ENCODE data around the gene LHX1. TPM values are rescaled to one million over a fixed set of nuclear protein-coding genes. Genes with fewer than 3 reads are reported as not detected.

LHX1 gene
- total RNA-seq, 4 donors from 2014 or later, result not detected

- no peak for DNase-seq (ENCODE audit: low spot score in 2 of 2)
- 71% methylated on average over 7 of the region's 7 CpGs for WGBS
- Histone ChIP-seq H3K27ac (no peak overlapping the region), H3K9me3 (no peaks in the 10 kb centered on the region), H3K4me1 (peaks cover 12% of the 10 kb centered on the region), H3K36me3 (no peaks in the 10 kb centered on the region), H3K27me3 (peaks cover 62% of the 10 kb centered on the region), H3K4me3 (no peak overlapping the region)
- TF ChIP-seq CTCF (IDR thresholded peaks at IDR 0.05) (no peak), POLR2A (IDR thresholded peaks at IDR 0.05) (no peak), POLR2AphosphoS5 (IDR thresholded peaks at IDR 0.05) (no peak), EP300 (IDR thresholded peaks at IDR 0.05) (no peak)
These were observed 17.8 kb upstream of the LHX1 start for GRCh38 chr17:36919407-36919968.

GRCh38 chr17:36920032-36921005 is 17.0 kb upstream of the LHX1 start:
- Histone ChIP-seq H3K4me3 (no peak overlapping the region), H3K4me1 (peaks cover 12% of the 10 kb centered on the region), H3K27ac (no peak overlapping the region), H3K27me3 (peaks cover 69% of the 10 kb centered on the region), H3K36me3 (no peaks in the 10 kb centered on the region), H3K9me3 (no peaks in the 10 kb centered on the region)
- TF ChIP-seq EP300 (IDR thresholded peaks at IDR 0.05), result no peak
- TF ChIP-seq POLR2AphosphoS5 (IDR thresholded peaks at IDR 0.05), result no peak
- no peak for TF ChIP-seq POLR2A (IDR thresholded peaks at IDR 0.05)
- DNase-seq (ENCODE audit: low spot score in 2 of 2), result no peak
- 45% methylated on average over 18 of the region's 18 CpGs for WGBS

GRCh38 chr17:36921095-36921851 is 16.0 kb upstream of the LHX1 start:
- Histone ChIP-seq H3K4me3 (no peak overlapping the region), H3K4me1 (peaks cover 12% of the 10 kb centered on the region), H3K36me3 (no peaks in the 10 kb centered on the region), H3K27ac (no peak overlapping the region), H3K27me3 (peaks cover 78% of the 10 kb centered on the region), H3K9me3 (no peaks in the 10 kb centered on the region)
- DNase-seq (ENCODE audit: low spot score in 2 of 2), result no peak
- WGBS, result 34% methylated on average over 6 of the region's 7 CpGs
- TF ChIP-seq POLR2A (IDR thresholded peaks at IDR 0.05) (no peak), POLR2AphosphoS5 (IDR thresholded peaks at IDR 0.05) (no peak), CTCF (IDR thresholded peaks at IDR 0.05) (no peak), EP300 (IDR thresholded peaks at IDR 0.05) (no peak)

GRCh38 chr17:36922175-36922574 is 15.1 kb upstream of the LHX1 start:
- no peak overlapping the region for H3K27ac ChIP-seq
- no peaks in the 10 kb centered on the region for H3K9me3 ChIP-seq
- peaks cover 87% of the 10 kb centered on the region for H3K27me3 ChIP-seq
- H3K4me1 ChIP-seq, result peaks cover 12% of the 10 kb centered on the region
- H3K4me3 ChIP-seq, result no peak overlapping the region
- H3K36me3 ChIP-seq, result no peaks in the 10 kb centered on the region
- DNase-seq (ENCODE audit: low spot score in 2 of 2), result no peak
- TF ChIP-seq EP300 (IDR thresholded peaks at IDR 0.05) (no peak), POLR2A (IDR thresholded peaks at IDR 0.05) (no peak), CTCF (IDR thresholded peaks at IDR 0.05) (no peak)

GRCh38 chr17:36923814-36924221 is 13.5 kb upstream of the LHX1 start:
- DNase-seq (ENCODE audit: low spot score in 2 of 2), result no peak
- Histone ChIP-seq H3K36me3 (no peaks in the 10 kb centered on the region), H3K4me1 (peaks cover 19% of the 10 kb centered on the region), H3K27ac (no peak overlapping the region), H3K27me3 (peaks cover 93% of the 10 kb centered on the region), H3K4me3 (no peak overlapping the region), H3K9me3 (no peaks in the 10 kb centered on the region)
- WGBS, result 41% methylated on average over 5 of the region's 5 CpGs
- TF ChIP-seq POLR2A (IDR thresholded peaks at IDR 0.05), result no peak
- no peak for TF ChIP-seq EP300 (IDR thresholded peaks at IDR 0.05)
- TF ChIP-seq CTCF (IDR thresholded peaks at IDR 0.05), result no peak
- TF ChIP-seq POLR2AphosphoS5 (IDR thresholded peaks at IDR 0.05), result no peak
